GM21381 (cell line): ENCODE data around the gene PRDM1.

Source experiments
- ATAC-seq: cut with Tn5 transposase; IDR thresholded peaks from one replicate; pipeline ENCODE4 v1.9.1; 2021; ENCODE audit warnings: mild to moderate bottlenecking, moderate library complexity; ENCODE audit not compliant: unreplicated experiment

The PRDM1 gene

DNA sequence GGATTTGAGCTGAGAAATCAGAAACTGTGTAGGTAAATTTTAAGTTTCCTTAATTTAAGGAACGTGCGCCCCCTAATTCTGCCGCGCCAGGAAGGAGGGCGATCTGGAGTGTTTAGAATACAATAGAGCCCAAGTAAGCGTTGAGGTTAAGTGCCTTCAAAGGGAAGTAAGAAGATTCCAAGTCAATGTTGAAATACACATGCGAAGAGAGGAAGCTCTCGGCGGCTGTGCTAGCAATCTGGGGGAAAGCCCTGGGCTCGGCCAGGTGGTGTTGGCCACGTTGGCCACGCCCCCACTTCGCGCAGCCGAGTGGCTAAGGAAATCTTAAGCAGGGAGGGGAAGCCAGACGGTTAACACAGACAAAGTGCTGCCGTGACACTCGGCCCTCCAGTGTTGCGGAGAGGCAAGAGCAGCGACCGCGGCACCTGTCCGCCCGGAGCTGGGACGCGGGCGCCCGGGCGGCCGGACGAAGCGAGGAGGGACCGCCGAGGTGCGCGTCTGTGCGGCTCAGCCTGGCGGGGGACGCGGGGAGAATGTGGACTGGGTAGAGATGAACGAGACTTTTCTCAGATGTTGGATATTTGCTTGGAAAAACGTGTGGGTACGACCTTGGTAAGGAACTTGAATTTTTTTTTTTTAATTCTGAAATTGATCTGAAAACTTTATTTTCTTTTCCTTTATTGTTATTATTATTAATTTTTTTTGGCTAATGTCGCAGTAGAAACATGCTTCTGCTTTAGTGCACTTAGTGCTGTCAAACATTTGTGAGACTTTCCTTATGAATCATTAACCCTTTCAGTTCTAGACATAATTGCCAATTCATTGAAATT lies at the start of gene PRDM1:
PRDM1 (plus strand) TSS at position 353 of the 830 bp plus-strand sequence; CDS start at position 571, 218 bp downstream.
- peak; percentile 79 for ATAC-seq

GRCh38 chr6:106037060-106037459 lies 49.1 kb upstream of the PRDM1 start:
- ATAC-seq = no peak

DNA sequence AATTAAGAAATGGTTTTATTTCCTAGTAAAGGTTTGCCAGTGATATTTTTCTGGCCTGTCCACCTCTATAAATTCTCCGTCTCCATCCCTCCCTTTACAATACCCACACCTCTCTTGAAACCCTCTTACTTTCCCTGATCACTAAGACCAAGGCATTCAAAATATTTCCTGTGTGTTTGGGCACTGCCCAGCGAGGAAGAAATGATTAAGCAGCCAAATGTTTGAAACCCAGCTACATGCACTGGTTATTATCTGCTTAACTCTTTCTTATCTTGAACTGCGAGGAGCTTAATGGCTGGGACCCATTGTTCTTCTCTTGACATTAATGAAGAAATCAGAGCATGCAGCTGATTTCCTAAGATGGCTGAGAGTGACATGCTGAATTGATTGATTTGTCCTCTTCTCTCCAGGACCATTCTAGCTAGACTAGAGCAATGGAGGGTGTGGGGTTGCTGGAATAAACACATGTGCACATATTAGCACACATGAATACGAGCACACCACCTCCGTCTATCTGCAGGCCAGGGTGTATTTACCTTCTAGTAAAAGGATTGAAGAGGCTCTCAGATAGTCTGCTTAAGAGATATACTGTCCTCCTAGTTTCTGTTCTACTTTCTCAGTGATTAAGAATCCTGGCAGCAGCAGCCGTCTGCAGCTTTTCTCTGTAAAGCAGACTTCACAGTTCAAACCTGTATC lies 46.1 kb upstream of the PRDM1 start:
- no peak for ATAC-seq

GRCh38 chr6:106044151-106044550 lies 42.0 kb upstream of the PRDM1 start:
- ATAC-seq = no peak

- no peak for ATAC-seq
Observed at GRCh38 chr6:106045077-106045476, 41.1 kb upstream of the PRDM1 start.

- ATAC-seq = no peak
Observed at GRCh38 chr6:106046116-106046853, 39.9 kb upstream of the PRDM1 start.

DNA sequence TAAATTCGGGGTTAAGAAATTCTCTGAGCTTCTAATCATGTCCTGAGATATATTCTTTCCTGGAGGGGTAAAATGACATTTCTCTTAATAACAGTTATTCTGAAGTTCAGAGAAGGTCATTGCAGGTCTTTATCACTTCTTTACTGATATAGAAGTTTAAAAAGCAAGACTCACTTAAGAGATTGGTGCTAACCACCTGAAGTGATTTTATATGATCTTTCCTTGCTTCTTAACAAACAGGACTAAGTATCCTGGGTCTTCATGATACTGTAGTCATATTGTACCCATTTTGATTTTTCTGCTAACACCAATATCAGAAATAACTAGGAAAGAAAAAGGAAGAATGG lies 39.3 kb upstream of the PRDM1 start:
- ATAC-seq = no peak

GRCh38 chr6:106048336-106048735 lies 37.8 kb upstream of the PRDM1 start:
- ATAC-seq = no peak

DNA sequence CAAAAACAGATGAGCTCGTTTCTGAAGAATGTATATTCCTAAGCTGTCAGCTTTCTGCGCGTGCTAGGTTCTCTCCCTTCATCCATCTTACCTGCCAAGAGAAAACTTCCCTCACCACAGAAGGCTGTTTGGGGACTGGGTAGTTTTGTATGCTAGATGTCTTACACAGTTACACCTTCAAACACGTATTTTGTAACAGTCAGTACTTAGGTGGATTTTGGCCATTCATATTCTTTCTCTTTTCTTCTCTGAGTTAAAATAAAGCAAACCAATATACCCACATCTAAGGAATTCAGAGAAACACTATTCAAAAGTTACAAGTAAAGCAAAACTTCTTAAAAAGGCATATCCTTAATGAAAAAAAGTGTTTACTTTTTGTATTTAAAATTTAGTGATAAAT lies 35.6 kb upstream of the PRDM1 start:
- no peak for ATAC-seq

DNA sequence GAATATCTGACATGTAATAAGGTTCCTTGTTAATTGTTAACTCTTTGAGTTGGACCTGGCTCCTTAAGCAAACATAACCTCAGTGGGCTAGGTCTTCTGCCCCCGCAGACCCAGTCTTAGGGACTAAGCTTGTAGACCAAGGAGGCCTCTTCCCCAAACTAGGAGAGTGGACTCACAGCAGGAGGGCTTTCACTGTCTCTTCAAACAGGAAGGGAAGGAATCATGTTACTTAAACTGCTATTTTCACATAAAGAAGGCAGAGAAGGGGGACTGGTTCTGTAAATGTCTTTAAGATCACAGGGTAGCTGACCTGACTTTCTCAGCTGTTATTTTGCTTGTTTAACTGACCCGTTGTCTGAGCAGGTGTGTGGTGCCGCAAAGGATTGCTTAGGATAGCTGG lies 34.9 kb upstream of the PRDM1 start:
- ATAC-seq = no peak

GRCh38 chr6:106053484-106054205 lies 32.5 kb upstream of the PRDM1 start:
- no peak for ATAC-seq

DNA sequence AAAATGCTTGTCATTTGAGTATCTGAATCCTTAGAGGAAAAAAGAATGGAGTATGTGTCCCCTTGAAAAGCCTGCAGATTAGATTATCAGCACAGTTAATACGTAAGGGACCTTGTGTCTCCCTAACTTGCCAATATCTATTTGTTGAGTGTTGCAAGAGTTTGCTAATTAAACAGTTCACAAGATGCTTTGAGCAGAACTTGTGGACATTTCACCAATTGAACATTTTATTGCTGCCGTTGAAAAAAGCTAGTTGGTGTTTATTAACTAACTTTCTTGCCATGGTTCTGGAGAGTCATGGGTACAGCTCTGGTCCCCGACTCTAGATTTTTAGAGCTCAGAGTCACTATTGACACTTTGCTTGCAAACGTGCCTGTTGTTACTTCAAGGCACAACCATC lies 30.6 kb upstream of the PRDM1 start:
- no peak for ATAC-seq

GRCh38 chr6:106056060-106056745 lies 29.9 kb upstream of the PRDM1 start:
- no peak for ATAC-seq

DNA sequence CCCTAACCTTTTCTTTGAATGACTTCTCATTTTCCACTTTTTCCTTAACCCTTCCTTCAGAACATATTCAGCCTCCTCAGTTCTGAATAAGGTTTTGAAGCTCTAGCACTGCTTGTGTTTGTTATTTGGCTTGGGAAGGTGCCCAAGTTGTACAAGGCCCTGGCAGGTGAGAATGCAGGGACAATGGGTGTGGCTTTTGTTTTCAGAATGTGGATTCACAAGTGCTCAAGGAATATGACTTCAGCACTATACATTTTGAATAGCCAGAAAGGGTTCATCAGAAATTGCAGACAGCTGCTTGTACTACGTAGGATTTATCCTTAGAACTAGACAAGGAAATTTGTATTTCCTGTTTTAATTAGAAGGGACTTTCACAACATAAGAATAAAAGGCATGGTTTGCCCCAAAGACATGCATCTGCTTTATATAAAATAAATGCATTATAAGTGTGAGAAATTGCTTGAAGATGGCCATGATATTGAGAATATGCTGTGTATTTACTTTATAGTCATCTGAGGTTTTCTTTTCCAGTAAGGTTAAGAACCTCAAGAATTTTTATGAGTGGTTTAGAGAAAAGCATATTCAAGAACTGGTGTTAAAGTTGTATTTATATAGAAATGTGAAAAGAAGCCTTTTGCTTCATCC lies 29.3 kb upstream of the PRDM1 start:
- no peak for ATAC-seq

GRCh38 chr6:106059331-106059730 lies 26.8 kb upstream of the PRDM1 start:
- ATAC-seq = no peak

DNA sequence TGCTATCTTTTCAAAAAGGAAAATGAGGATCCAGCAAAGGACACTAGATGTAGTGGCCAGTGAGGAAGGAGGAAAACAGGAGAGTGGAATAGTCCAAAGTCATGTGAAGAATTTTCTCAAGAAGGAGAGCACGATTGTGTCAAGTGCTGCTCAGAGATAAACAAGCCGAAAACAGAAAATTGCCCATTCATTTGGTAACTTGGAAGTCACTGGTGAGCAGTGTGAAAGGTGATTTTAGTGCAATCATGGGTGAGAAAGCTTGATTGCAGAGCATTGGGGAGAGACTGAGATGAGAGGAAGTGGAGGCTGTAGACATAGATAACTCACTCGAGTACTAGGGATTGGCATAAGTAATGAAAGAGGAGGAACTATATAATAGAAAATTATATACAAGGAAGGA lies 26.0 kb upstream of the PRDM1 start:
- no peak for ATAC-seq

DNA sequence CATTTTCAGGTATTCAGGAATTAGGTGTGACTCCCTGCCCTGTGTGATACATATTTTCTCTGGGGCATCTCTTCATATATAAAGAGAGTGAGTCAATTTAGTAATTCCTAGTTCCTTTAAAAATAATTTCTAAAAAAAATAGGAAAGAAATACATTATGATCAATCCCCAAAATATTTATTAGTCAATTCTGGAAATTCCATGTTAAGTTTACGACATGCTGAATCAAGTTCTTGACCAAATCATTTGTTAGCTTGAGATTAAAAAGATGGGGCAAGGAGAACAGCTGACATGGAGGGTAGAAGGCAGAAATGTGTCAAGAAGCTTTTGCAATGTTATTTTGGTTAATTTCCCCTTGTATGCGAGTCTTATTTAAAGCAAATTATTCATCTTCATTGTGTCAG lies 22.7 kb upstream of the PRDM1 start:
- no peak for ATAC-seq

GRCh38 chr6:106064142-106064541 lies 22.0 kb upstream of the PRDM1 start:
- ATAC-seq = no peak

DNA sequence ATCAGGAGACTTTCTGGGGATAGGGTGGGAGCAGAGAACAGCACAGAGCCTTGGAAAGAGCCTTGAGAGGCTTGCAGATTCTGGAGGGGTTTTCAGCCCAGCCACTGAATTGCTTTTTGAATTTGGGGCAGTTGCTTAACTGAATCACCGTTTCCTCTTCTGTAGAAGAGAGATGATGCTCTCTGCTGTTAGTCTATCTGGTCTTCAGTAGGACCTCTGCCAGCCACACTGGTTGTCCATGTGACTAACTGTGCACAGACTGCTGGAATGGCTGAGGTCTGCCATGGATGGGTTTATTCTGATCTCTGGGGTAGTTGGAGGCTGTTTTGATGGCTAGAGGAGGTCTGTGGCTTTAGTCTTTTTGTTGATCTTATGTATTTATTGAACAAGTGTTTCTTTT lies 21.4 kb upstream of the PRDM1 start:
- ATAC-seq = no peak

DNA sequence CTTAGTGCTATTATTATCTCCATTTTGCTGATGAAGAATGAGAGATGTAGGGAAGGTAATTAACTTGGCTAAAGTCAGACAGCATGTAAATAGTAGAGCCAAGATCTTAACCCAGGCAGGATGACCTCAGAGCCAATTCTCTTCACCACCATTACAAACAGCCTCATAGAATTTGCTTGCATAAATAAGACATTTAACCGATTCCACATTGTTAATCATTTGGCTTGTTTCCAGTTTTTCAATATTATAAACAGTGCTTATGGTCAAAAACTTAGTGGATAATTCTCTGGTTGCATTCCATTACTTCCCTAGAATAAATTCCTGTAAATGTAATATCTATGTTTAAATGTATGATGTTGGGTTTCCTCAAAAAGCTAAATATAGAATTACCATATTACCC lies 19.1 kb upstream of the PRDM1 start:
- ATAC-seq = no peak
